ENCODE data around the gene WDR46. TPM values are rescaled to one million over a fixed set of nuclear protein-coding genes. Genes with fewer than 3 reads are reported as not detected.
"Not testable (repeated sequence)": the region's sequence is repeated elsewhere in the genome, so short reads cannot be mapped to it uniquely, and the experiment has no call there.

Gene WDR46
- total RNA-seq, 4 donors from 2014 or later = 30.5 to 42.6 (median 35.7) TPM

- Histone ChIP-seq H3K27me3 (no peaks in the 10 kb centered on the region), H3K4me3 (peak overlapping the region; percentile 73 to 79 (median 78)), H3K9me3 (no peaks in the 10 kb centered on the region), H3K36me3 (peaks cover 19 to 80% (median 72%) of the 10 kb centered on the region in 4 donors), H3K27ac (replicated peaks in 1 of 4) (peak overlapping the region; percentile 83 to 93 (median 90)), H3K4me1 (peaks cover 48 to 66% (median 61%) of the 10 kb centered on the region in 4 donors)
- TF ChIP-seq CTCF (IDR thresholded peaks at IDR 0.05) (no peak), POLR2AphosphoS5 (IDR thresholded peaks at IDR 0.05) (no peak), EP300 (IDR thresholded peaks at IDR 0.05) (no peak), POLR2A (IDR thresholded peaks at IDR 0.05; ENCODE audit: low read depth) (no peak)
- WGBS = 60% methylated on average over 3 of the region's 39 CpGs
- intact Hi-C loops (cut with DNase I) = no loop called here
- no peak for DNase-seq (ENCODE audit: extremely low spot score)
Measured at GRCh38 chr6:33277663-33278391, 11.2 kb downstream of the WDR46 start.

- TF ChIP-seq POLR2AphosphoS5 (IDR thresholded peaks at IDR 0.05) (peak; percentile 67 to 82), CTCF (IDR thresholded peaks at IDR 0.05) (peak; percentile 42 to 68 (median 56)), POLR2A (IDR thresholded peaks at IDR 0.05; ENCODE audit: low read depth) (peak; percentile 16), EP300 (IDR thresholded peaks at IDR 0.05) (no peak)
- Histone ChIP-seq H3K27ac (replicated peaks in 1 of 4) (peak within 1 kb of the TSS; percentile 83 to 93 (median 90)), H3K36me3 (peaks cover 18 to 72% (median 65%) of the 10 kb centered on the region in 4 donors), H3K4me1 (peaks cover 53 to 73% (median 68%) of the 10 kb centered on the region in 4 donors), H3K4me3 (peak within 1 kb of the TSS; percentile 73 to 79 (median 78)), H3K27me3 (no peaks in the 10 kb centered on the region), H3K9me3 (no peaks in the 10 kb centered on the region)
- intact Hi-C loops (cut with DNase I) = no loop called here
- under 1% methylated on average over 23 of the region's 80 CpGs for WGBS
- DNase-seq (ENCODE audit: extremely low spot score) = peak; percentile 95
Measured at GRCh38 chr6:33276864-33277662, 12.0 kb downstream of the WDR46 start, which contains the start of gene B3GALT4. Gene B3GALT4, plus strand, starts transcription at chr6:33277123. Its CDS starts 297 bp downstream, at chr6:33277420.

GRCh38 chr6:33276581-33276863 is 12.5 kb downstream of the WDR46 start:
- Histone ChIP-seq H3K4me3 (peak overlapping the region; percentile 73 to 79 (median 78)), H3K4me1 (peaks cover 53 to 75% (median 68%) of the 10 kb centered on the region in 4 donors), H3K27me3 (no peaks in the 10 kb centered on the region), H3K36me3 (peaks cover 18 to 66% (median 59%) of the 10 kb centered on the region in 4 donors), H3K27ac (replicated peaks in 1 of 4) (peak overlapping the region; percentile 83 to 93 (median 90)), H3K9me3 (no peaks in the 10 kb centered on the region)
- TF ChIP-seq POLR2AphosphoS5 (IDR thresholded peaks at IDR 0.05) = no peak
- TF ChIP-seq POLR2A (IDR thresholded peaks at IDR 0.05; ENCODE audit: low read depth) = no peak
- no peak for TF ChIP-seq CTCF (IDR thresholded peaks at IDR 0.05)
- no peak for DNase-seq (ENCODE audit: extremely low spot score)
- intact Hi-C loops (cut with DNase I) = no loop called here

- H3K27ac ChIP-seq (replicated peaks in 1 of 4) = peak overlapping the region; percentile 83 to 93 (median 90)
- intact Hi-C loops (cut with DNase I); H3K27me3 ChIP-seq; DNase-seq (ENCODE audit: extremely low spot score); H3K9me3 ChIP-seq: not testable (repeated sequence)
- H3K4me3 ChIP-seq = peak overlapping the region; percentile 73 to 79 (median 78)
- H3K36me3 ChIP-seq = peaks cover 18 to 61% (median 56%) of the 10 kb centered on the region in 4 donors
- 73% methylated on average over 16 of the region's 16 CpGs for WGBS
- H3K4me1 ChIP-seq = peaks cover 54 to 77% (median 70%) of the 10 kb centered on the region in 4 donors
Measured at GRCh38 chr6:33275795-33276580, 13.1 kb downstream of the WDR46 start.
